Renal pelvis (tissue), 12 donors: ENCODE data around the gene PLGRKT. TPM values are rescaled to one million over a fixed set of nuclear protein-coding genes. Genes with fewer than 3 reads are reported as not detected.
"Not testable (repeated sequence)": the region's sequence is repeated elsewhere in the genome, so short reads cannot be mapped to it uniquely, and the experiment has no call there.

ENCODE experiments used
- DNase-seq: peaks from one replicate; pipeline ENCODE4 v3.0.0-alpha.2; 2013
- long read RNA-seq, 16 experiments: transcript quantifications; one replicate each; lab custom pipeline, GENCODE V29; 2026
- polyA plus RNA-seq, 3 donors: library from polyadenylated mRNA; unstranded; fragments of 120-200 nt; gene quantifications; one replicate each; pipeline ENCODE4 v1.2.1, GENCODE V29; 2013; ENCODE audit not compliant: insufficient read length in 3 of 3

The PLGRKT gene
- 10 to 100 TPM; 31.4 to 40.4 (median 36.0) TPM for polyA plus RNA-seq
- long read RNA-seq, donor 1, transcript PLGRKT-201 (6 exons, 932 nt): major isoform, 19 of 19 reads
- long read RNA-seq, donor 1, partial matches to known transcripts: 0 of 19 reads
- long read RNA-seq, donor 1, other reads (novel, unspliced or antisense): 0 of 19 reads
- long read RNA-seq, donor 2, transcript PLGRKT-201 (6 exons, 932 nt): major isoform, 32 of 32 reads
- long read RNA-seq, donor 2, partial matches to known transcripts: 0 of 32 reads
- long read RNA-seq, donor 2, other reads (novel, unspliced or antisense): 0 of 32 reads
- long read RNA-seq, donor 3, transcript PLGRKT-201 (6 exons, 932 nt): major isoform, 17 of 22 reads
- long read RNA-seq, donor 3, partial matches to known transcripts: 5 of 22 reads
- long read RNA-seq, donor 3, other reads (novel, unspliced or antisense): 0 of 22 reads
- long read RNA-seq, donor 4, transcript PLGRKT-201 (6 exons, 932 nt): major isoform, 28 of 35 reads
- long read RNA-seq, donor 4, partial matches to known transcripts: 7 of 35 reads
- long read RNA-seq, donor 4, other reads (novel, unspliced or antisense): 0 of 35 reads
- long read RNA-seq, donor 5, transcript PLGRKT-201 (6 exons, 932 nt): major isoform, 12 of 12 reads
- long read RNA-seq, donor 5, partial matches to known transcripts: 0 of 12 reads
- long read RNA-seq, donor 5, other reads (novel, unspliced or antisense): 0 of 12 reads
- long read RNA-seq, donor 6, transcript PLGRKT-201 (6 exons, 932 nt): major isoform, 15 of 15 reads
- long read RNA-seq, donor 6, partial matches to known transcripts: 0 of 15 reads
- long read RNA-seq, donor 6, other reads (novel, unspliced or antisense): 0 of 15 reads
- long read RNA-seq, donor 7, transcript PLGRKT-201 (6 exons, 932 nt): major isoform, 17 of 17 reads
- long read RNA-seq, donor 7, partial matches to known transcripts: 0 of 17 reads
- long read RNA-seq, donor 7, other reads (novel, unspliced or antisense): 0 of 17 reads
- long read RNA-seq, donor 8, transcript PLGRKT-201 (6 exons, 932 nt): major isoform, 14 of 14 reads
- long read RNA-seq, donor 8, partial matches to known transcripts: 0 of 14 reads
- long read RNA-seq, donor 8, other reads (novel, unspliced or antisense): 0 of 14 reads
- long read RNA-seq, donor 9, transcript PLGRKT-201 (6 exons, 932 nt): major isoform, 33 of 33 reads
- long read RNA-seq, donor 9, partial matches to known transcripts: 0 of 33 reads
- long read RNA-seq, donor 9, other reads (novel, unspliced or antisense): 0 of 33 reads
- long read RNA-seq, donor 10, transcript PLGRKT-201 (6 exons, 932 nt): major isoform, 14 of 14 reads
- long read RNA-seq, donor 10, partial matches to known transcripts: 0 of 14 reads
- long read RNA-seq, donor 10, other reads (novel, unspliced or antisense): 0 of 14 reads
- long read RNA-seq, donor 11, transcript PLGRKT-201 (6 exons, 932 nt): major isoform, 11 of 11 reads
- long read RNA-seq, donor 11, partial matches to known transcripts: 0 of 11 reads
- long read RNA-seq, donor 11, other reads (novel, unspliced or antisense): 0 of 11 reads
- long read RNA-seq, donor 12, transcript PLGRKT-201 (6 exons, 932 nt): major isoform, 19 of 19 reads
- long read RNA-seq, donor 12, partial matches to known transcripts: 0 of 19 reads
- long read RNA-seq, donor 12, other reads (novel, unspliced or antisense): 0 of 19 reads
- long read RNA-seq, donor 13, transcript PLGRKT-201 (6 exons, 932 nt): major isoform, 6 of 6 reads
- long read RNA-seq, donor 13, partial matches to known transcripts: 0 of 6 reads
- long read RNA-seq, donor 13, other reads (novel, unspliced or antisense): 0 of 6 reads
- long read RNA-seq, donor 14: 0 reads
- long read RNA-seq, donor 15, transcript PLGRKT-201 (6 exons, 932 nt): major isoform, 29 of 29 reads
- long read RNA-seq, donor 15, partial matches to known transcripts: 0 of 29 reads
- long read RNA-seq, donor 15, other reads (novel, unspliced or antisense): 0 of 29 reads
- long read RNA-seq, donor 16, transcript PLGRKT-201 (6 exons, 932 nt): major isoform, 28 of 28 reads
- long read RNA-seq, donor 16, partial matches to known transcripts: 0 of 28 reads
- long read RNA-seq, donor 16, other reads (novel, unspliced or antisense): 0 of 28 reads

DNA sequence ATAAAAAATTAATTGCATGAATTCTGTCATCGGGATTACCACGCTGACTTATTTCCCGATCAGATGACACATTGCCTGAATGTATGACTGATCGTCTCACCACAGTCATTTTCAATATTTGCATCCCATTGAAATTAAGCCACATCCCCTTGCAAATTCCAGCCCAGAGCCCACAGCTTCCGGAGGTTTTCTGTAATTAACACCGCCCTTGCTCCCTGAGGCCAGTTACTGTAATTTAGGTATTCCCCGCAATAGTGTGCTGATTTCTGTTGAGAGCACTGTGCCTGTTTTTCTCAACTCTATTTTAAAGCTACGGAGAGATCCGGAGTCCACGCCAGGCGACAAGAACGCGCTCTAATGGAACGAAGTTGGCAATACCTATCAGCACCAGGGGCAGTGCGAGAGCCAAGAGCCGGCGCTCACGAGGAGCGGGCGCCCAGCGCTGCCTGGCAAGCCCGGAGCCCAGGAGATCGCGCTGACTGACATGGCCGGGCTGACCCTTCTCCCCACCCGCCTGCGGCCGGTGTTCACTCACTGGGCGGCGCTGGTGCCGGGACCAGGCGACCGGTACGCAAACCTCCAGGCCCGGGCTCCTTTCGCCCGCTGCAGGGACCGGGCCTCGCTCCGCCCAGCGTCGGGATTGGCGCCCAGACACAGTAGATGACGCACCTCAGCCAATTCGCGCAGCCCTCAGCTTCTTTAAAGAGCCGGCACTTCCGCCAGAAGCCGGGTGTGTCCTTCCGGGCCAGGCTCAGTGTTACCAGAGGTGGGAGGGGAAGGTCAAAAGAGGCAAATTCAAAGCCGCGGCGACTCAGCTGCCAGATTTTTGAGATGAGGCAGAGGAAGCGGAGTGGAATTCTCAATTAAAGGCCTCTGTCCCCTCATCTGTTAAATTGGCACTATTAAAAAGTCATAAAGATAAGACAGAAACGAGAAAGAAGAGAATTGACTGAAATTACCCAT is at the start of gene PLGRKT:
PLGRKT (minus strand) TSS at position 672 of the 963 bp plus-strand sequence. CDS start 5,948 bp downstream, outside the sequence.
- DNase-seq: peak; percentile 92

DNA sequence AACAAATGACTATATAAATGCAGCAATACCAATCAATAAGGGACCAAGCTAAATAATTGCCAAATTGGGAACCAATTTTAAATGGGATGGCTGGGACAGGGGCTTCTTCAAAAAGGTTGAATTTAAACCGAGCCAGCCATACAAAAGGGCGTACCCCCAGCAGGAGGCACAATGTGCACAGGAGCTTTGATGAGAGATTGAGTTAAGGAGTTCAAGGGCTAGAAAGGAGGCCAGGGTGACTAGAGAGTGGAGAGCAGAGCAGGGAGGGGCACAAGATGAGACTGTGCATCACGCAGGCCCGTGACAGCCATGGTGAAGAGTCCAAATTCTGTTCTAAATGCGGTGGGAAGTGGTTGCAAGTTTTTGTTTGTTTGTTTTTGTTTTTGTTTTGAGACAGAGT is 49.3 kb upstream of the PLGRKT start:
- no peak for DNase-seq

DNA sequence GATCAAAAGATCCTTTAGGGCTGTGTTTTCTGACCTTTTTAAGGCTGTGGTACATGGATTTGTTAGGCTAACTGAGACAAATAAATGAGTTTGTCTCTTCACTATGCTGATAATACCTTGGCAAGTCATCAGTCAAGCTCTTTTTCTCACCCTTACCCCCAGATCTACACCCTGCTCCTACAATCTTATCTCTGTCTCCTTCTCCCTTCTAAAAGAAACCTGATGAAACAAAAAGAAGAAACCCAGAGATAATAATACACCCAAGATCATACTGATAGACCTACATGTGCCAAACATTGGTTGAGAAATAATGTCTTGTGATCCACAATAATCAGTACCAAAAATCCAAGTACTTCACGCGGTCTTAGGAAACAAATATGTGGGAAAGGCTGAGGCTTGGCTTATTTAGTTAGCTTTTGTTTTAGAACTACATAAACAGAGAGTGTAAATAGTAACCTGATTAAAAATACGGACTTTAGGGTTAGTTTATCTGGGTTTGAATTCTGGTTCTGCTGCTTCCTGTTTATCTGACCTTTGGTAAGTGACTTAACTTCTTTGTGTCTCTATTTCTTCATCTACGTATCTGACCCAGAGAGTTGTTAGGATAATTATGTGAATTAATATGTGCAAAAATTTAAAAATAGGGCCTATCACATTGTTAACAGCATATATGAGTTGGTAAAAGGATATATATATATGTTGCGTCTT is 47.8 kb upstream of the PLGRKT start:
- no peak for DNase-seq

- no peak for DNase-seq
These were observed 45.6 kb upstream of the PLGRKT start for GRCh38 chr9:5483306-5483705.

DNA sequence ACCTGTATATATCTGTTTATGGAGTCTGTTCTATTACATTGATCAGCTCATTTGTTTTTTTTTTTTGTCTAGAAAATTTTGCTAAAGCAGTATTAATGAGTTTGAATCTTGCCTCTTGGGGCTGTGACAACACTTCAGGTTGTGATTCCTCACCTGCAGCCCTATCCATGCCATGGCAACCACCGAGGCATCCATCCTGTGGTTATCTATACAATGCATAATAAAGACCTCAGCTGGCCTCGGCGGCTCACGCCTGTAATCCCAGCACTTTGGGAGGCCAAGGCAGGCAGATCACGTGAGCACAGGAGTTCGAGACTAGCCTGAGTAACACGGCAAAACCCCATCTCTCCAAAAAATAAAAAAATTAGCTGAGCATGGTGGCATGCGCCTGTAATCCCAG is 44.5 kb upstream of the PLGRKT start:
- DNase-seq: no peak

- no peak for DNase-seq
These were observed 43.8 kb upstream of the PLGRKT start for GRCh38 chr9:5481322-5482040.

DNA sequence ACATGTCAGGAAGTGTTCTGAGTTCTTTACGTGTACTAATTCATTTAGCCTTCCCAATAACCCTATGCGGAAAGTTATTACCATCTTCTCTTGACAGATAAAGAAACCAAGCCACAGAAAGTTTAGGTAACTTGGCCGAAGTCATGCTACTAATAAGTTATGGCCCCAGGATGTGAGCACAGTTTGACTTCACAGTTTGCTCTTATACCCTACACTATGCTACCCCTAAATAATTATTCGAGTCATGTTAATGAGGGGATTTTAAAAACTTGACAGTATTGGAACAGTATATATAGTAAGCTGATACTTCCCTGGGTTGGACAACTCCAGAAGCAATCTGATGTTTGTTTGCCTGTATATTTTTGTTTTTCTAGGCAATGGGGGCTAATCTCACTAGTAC is 43.2 kb upstream of the PLGRKT start:
- DNase-seq: no peak

DNA sequence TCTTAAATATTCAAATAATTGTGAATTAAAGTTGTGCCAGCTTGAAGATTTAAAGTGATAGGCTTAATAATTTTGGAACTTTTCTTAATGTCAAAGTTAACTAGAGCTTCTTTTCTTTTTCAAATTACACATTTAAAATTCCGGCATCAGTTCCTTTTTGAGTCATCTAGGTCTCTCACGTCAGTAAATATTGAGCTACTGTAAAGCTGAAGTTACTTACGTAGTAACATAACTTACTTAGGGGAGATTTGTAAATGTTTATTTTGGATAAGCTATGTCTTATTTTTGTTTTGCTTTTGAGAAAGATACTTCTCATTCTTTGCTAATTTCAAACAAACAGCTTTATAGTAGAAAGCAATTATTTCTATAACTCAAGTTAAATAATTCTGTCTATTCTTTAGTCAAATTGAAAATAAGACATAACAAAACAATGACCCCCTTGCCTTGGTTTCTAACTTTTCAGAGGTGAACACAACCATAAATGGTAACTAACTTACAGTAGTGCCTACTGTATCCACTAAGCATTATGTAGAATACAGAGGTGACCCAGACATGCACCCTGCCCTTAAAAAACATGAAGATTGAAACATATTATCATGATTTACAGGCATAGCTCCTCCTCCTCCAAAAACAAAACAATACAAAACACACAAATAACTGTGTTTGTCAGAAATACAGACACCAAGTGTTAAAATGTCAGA is 42.4 kb upstream of the PLGRKT start:
- DNase-seq: no peak

- DNase-seq: no peak
These were observed 40.5 kb upstream of the PLGRKT start for GRCh38 chr9:5478206-5478605.

DNA sequence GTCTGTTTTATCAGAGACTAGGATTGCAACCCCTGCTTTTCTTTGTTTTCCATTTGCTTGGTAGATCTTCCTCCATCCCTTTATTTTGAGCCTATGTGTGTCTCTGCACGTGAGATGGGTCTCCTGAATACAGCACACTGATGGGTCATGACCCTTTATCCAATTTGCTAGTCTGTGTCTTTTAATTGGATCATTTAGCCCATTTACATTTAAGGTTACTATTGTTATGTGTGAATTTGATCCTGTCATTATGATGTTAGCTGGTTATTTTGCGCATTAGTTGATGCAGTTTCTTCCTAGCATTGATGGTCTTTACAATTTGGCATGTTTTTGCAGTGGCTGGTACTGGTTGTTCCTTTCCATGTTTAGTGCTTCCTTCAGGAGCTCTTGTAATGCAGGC is 37.9 kb upstream of the PLGRKT start:
- not testable (repeated sequence) for DNase-seq

DNA sequence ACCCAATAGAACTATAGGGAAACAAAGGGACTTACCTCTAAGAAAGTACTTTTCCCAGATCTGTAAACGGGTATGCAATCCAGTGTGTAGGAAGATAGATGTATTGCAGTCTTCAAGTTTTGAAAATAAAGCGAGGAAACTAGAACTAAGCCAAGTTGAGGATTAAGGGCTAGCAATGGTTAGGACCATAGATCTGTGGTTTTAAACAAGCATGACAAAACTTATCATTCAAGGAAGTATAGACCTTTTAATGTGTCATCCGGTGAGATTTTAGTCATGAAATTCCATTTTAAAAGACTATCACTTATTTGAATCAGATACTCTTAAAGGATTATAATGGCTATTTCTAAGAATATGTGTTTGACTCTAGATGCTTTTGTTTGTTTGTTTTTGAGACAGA is 33.1 kb upstream of the PLGRKT start:
- no peak for DNase-seq

- DNase-seq: no peak
These were observed 32.4 kb upstream of the PLGRKT start for GRCh38 chr9:5470122-5470521.

GRCh38 chr9:5468850-5469249 is 31.1 kb upstream of the PLGRKT start:
- no peak for DNase-seq

DNA sequence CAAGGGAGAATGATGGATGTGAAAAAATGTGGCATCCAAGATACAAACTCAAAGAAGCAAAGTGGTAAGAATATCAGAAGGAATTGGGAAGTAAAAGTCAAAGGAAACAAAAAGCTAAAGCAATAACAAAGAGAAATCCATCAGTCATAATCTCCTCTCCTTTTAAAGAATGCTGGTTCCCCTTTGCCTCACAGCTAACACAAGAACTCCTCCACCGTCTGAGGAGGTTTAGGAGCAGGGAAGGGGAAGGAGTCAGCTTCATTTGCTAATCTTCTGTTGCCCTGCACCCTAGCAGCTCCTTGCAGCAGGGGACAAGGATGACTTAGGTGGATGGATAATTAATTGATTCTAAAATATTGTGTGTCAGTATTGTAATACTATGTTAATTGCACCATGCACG is 29.0 kb upstream of the PLGRKT start:
- no peak for DNase-seq

DNA sequence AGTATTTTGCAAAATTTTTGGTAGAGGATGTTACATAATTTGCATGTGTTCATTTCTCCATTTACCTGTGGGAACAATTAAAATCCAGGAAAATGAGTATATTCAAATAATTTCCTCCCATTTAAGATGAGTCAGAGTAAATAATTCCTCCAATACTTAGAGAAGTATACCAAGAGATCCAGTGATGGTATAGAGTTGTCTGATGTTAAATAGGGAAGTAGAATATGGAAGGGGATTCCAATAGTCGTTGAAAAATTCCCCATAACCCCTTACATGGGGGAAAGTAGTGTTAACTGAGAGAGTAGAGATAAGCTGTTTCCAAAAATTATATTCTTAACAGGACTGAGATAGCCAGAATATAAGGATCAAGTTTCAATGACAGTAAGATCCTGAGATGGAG is 28.3 kb upstream of the PLGRKT start:
- no peak for DNase-seq

- not testable (repeated sequence) for DNase-seq
These were observed 27.2 kb upstream of the PLGRKT start for GRCh38 chr9:5464831-5465330.

DNA sequence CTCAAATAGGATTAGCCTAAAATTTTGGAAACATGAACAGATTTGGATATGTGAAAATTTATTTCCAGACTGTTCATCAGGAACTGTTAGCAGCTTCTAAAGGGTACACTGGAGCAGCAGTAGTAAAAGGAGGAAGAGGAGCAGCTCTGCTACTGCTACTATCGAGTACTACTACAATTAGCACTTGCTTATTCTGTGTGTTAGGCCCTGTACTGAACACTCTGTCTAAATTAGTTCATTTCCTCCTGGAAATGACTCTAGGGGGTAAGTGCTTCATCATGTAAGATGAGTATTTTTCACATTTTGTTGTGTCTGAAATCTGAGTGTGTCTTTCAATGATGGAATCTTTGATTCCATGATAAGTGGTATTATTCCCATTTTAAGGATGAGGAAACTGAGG is 22.4 kb upstream of the PLGRKT start:
- no peak for DNase-seq
